ENCODE results near the gene TEX35.

GRCh38 chr1:178489399-178489798, 23.5 kb upstream of the TEX35 start:
- TF ChIP-seq CTCF (IDR thresholded peaks at IDR 0.05), result no peak
- no peak for TF ChIP-seq EP300 (IDR thresholded peaks at IDR 0.05)
- TF ChIP-seq POLR2A (IDR thresholded peaks at IDR 0.05), result no peak
- no peak for TF ChIP-seq POLR2AphosphoS5 (IDR thresholded peaks at IDR 0.05)
